HCT116 (cell line): ENCODE results near the gene TRAPPC1. TPM values are rescaled to one million over a fixed set of nuclear protein-coding genes. Genes with fewer than 3 reads are reported as not detected.

Experiments used
- ATAC-seq: fragments of 200-7000 bp; cut with Tn5 transposase; 2 replicates; pipeline ENCODE4 v1.9.1; 2020; ENCODE audit warnings: mild to moderate bottlenecking, moderate library complexity
- BruUV-seq: library from RNA; stranded (reverse); fragments of 400-500 nt; replicated peaks from 2 replicates; lab custom pipeline; 2021; lab: Mats Ljungman, UMichigan
- CTCF ChIA-PET: fragments of 300-600 bp; sonication (Branson Sonifier 250); formaldehyde crosslinking; loops from one replicate; lab custom pipeline; 2021; ENCODE audit warnings: antibody characterized with exemption; lab: Charles Lee
- POLR2A ChIA-PET: fragments of 300-600, 350-600 bp; sonication (Branson Sonifier 250); formaldehyde crosslinking; loops from one replicate; lab custom pipeline; 2021; ENCODE audit warnings: antibody characterized with exemption; lab: Charles Lee
- RAD21 ChIA-PET, 2 experiments: fragments of 300-600 bp; sonication (Branson Sonifier 250); formaldehyde crosslinking; loops; one replicate each; lab custom pipeline; 2023; ENCODE audit warnings: low total read pairs in 2 of 2; ENCODE audit not compliant: uncharacterized antibody in 2 of 2, unreplicated experiment in 2 of 2, low non-redundant PET in 1 of 2; lab: Charles Lee
- DNase-seq: peaks from one replicate; pipeline ENCODE4 v3.0.0-alpha.2; 2010; ENCODE audit warnings: low read depth, low spot score
- H2AFZ ChIP-seq: fragments of 200-600 bp; shearing (Covaris generic), sonication (generic); 2 replicates; pipeline ENCODE4 v1.6.1; 2017; ENCODE audit warnings: low read depth, mixed run types, mixed read lengths, antibody characterized with exemption, low read length; ENCODE audit not compliant: poor library complexity, severe bottlenecking
- H3K27ac ChIP-seq: 2 replicates; pipeline ENCODE4 v1.5.1; 2012; ENCODE audit warnings: low read depth, low read length
- H3K27me3 ChIP-seq: fragments of 200-600 bp; sonication (generic); 2 replicates; pipeline ENCODE4 v1.6.1; 2016; ENCODE audit warnings: mixed run types, low read length, mixed read lengths; ENCODE audit not compliant: insufficient read depth
- H3K36me3 ChIP-seq, 2 experiments: fragments of 200-500 bp in 1 of 2; fragments of 200-600 bp in 1 of 2; sonication (Bioruptor generic) in 1 of 2; sonication (generic) in 1 of 2; 2 replicates each; pipeline versions ENCODE4 v1.5.1 to v1.6.1; 2014 to 2016; ENCODE audit warnings: low read length in 2 of 2, inconsistent platforms in 1 of 2, mixed read lengths in 1 of 2, mixed run types in 1 of 2; ENCODE audit not compliant: insufficient read depth in 2 of 2, control insufficient read depth in 1 of 2
- H3K4me1 ChIP-seq, 2 experiments: fragments of 200-600 bp in 1 of 2; sonication (generic) in 1 of 2; 2 replicates each; pipeline versions ENCODE4 v1.5.1 to v1.6.1; 2012 to 2017; ENCODE audit warnings: low read length in 2 of 2, inconsistent platforms in 1 of 2, mild to moderate bottlenecking in 1 of 2, mixed read lengths in 1 of 2, mixed run types in 1 of 2, moderate library complexity in 1 of 2; ENCODE audit not compliant: insufficient read depth in 2 of 2, control insufficient read depth in 1 of 2
- H3K4me2 ChIP-seq: fragments of 200-600 bp; sonication (generic); 2 replicates; pipeline ENCODE4 v1.6.1; 2017; ENCODE audit warnings: mixed run types, low read length, mixed read lengths
- H3K4me3 ChIP-seq, 2 experiments: fragments of 200-600 bp in 1 of 2; sonication (generic) in 1 of 2; replicated peaks in 1 of 2; 2 replicates each; pipeline ENCODE4 v1.5.1; 2011 to 2016; ENCODE audit warnings: low read length in 2 of 2, control low read depth in 1 of 2, low read depth in 1 of 2, mild to moderate bottlenecking in 1 of 2, mixed read lengths in 1 of 2, mixed run types in 1 of 2
- H3K79me2 ChIP-seq: fragments of 200-600 bp; sonication (generic); 2 replicates; pipeline ENCODE4 v1.6.1; 2017; ENCODE audit warnings: mild to moderate bottlenecking, mixed run types, low read length, moderate library complexity, mixed read lengths; ENCODE audit not compliant: insufficient read depth
- H3K9ac ChIP-seq: fragments of 200-600 bp; sonication (generic); 2 replicates; pipeline ENCODE4 v1.6.1; 2016; ENCODE audit warnings: low read length, mixed read lengths
- H3K9me2 ChIP-seq: fragments of 200-600 bp; sonication (generic), shearing (Covaris generic); 2 replicates; pipeline ENCODE4 v1.6.1; 2017; ENCODE audit warnings: mixed run types, mild to moderate bottlenecking, moderate library complexity; ENCODE audit not compliant: insufficient read depth
- H3K9me3 ChIP-seq, 2 experiments: fragments of 200-500 bp in 1 of 2; fragments of 200-600 bp in 1 of 2; sonication (Bioruptor generic) in 1 of 2; sonication (generic) in 1 of 2; 2 replicates each; pipeline ENCODE4 v1.6.1; 2014 to 2017; ENCODE audit warnings: low read length in 2 of 2, mixed read lengths in 2 of 2, inconsistent platforms in 1 of 2, low read depth in 1 of 2, mild to moderate bottlenecking in 1 of 2, mixed run types in 1 of 2, moderate library complexity in 1 of 2; ENCODE audit not compliant: control insufficient read depth in 1 of 2, insufficient read depth in 1 of 2
- H4K20me1 ChIP-seq: fragments of 200-600 bp; sonication (generic), shearing (Covaris generic); 2 replicates; pipeline ENCODE4 v1.6.1; 2017; ENCODE audit warnings: mixed run types, mild to moderate bottlenecking, moderate library complexity; ENCODE audit not compliant: insufficient read depth
- CBX3 ChIP-seq: IDR thresholded peaks from 2 replicates; pipeline ENCODE4 v1.6.1; 2012; ENCODE audit warnings: low read depth
- CEBPB ChIP-seq: IDR thresholded peaks from 2 replicates; pipeline ENCODE4 v1.6.1; 2012; ENCODE audit warnings: low read depth
- CTCF ChIP-seq, 3 experiments: fragments of 200-600 bp in 1 of 3; sonication (generic) in 1 of 3; IDR thresholded peaks in 2 of 3; conservative IDR thresholded peaks in 1 of 3; 2 replicates each; pipeline ENCODE4 v1.5.1; 2012 to 2017; ENCODE audit warnings: low read depth in 2 of 3, low read length in 2 of 3, antibody characterized with exemption in 1 of 3, borderline replicate concordance in 1 of 3, control low read depth in 1 of 3, mild to moderate bottlenecking in 1 of 3, mixed read lengths in 1 of 3, mixed run types in 1 of 3, moderate library complexity in 1 of 3; ENCODE audit not compliant: insufficient read depth in 1 of 3
- EGR1 ChIP-seq: IDR thresholded peaks from 2 replicates; pipeline ENCODE4 v1.6.1; 2012; ENCODE audit warnings: low read depth
- EZH2phosphoT487 ChIP-seq: fragments of 200-600 bp; IDR thresholded peaks from 2 replicates; pipeline ENCODE4 v1.6.1; 2018; ENCODE audit warnings: antibody characterized with exemption, borderline replicate concordance
- JUND ChIP-seq: IDR thresholded peaks from 2 replicates; pipeline ENCODE4 v1.6.1; 2012
- MAX ChIP-seq: IDR thresholded peaks from 2 replicates; pipeline ENCODE4 v1.6.1; 2012
- POLR2A ChIP-seq: IDR thresholded peaks from 2 replicates; pipeline ENCODE4 v1.7.0; 2011; ENCODE audit warnings: borderline replicate concordance; ENCODE audit not compliant: insufficient read depth, insufficient read length; ENCODE audit errors: extremely low read depth
- POLR2AphosphoS5 ChIP-seq: IDR thresholded peaks from 2 replicates; pipeline ENCODE4 v1.6.1; 2011; ENCODE audit warnings: mild to moderate bottlenecking, low read depth, low read length, moderate library complexity
- RAD21 ChIP-seq: IDR thresholded peaks from 2 replicates; pipeline ENCODE4 v1.6.1; 2012; ENCODE audit warnings: low read depth, mild to moderate bottlenecking
- SIN3A ChIP-seq: IDR thresholded peaks from 2 replicates; pipeline ENCODE4 v1.6.1; 2012; ENCODE audit warnings: low read depth
- SP1 ChIP-seq: IDR thresholded peaks from 2 replicates; pipeline ENCODE4 v1.6.1; 2012; ENCODE audit warnings: low read depth
- SRF ChIP-seq: IDR thresholded peaks from 2 replicates; pipeline ENCODE4 v1.6.1; 2012; ENCODE audit warnings: low read depth
- YY1 ChIP-seq: IDR thresholded peaks from 2 replicates; pipeline ENCODE4 v1.6.1; 2011; ENCODE audit warnings: low read length, low read depth, moderate library complexity, mild to moderate bottlenecking; ENCODE audit not compliant: insufficient replicate concordance; ENCODE audit errors: extremely low read depth
- ZBTB33 ChIP-seq: IDR thresholded peaks from 2 replicates; pipeline ENCODE4 v1.6.1; 2011; ENCODE audit warnings: mild to moderate bottlenecking, low read length, moderate library complexity; ENCODE audit not compliant: insufficient replicate concordance; ENCODE audit errors: extremely low read depth
- ZFX ChIP-seq: fragments of 450-650 bp; IDR thresholded peaks from 2 replicates; pipeline ENCODE4 v1.6.1; 2017
- ZNF274 ChIP-seq: fragments of 200-500 bp; sonication (Bioruptor generic); IDR thresholded peaks from 2 replicates; pipeline ENCODE4 v1.6.1; 2014; ENCODE audit warnings: mild to moderate bottlenecking, low read depth, low read length, inconsistent platforms
- intact Hi-C: fragments of 100-400 bp; cut with micrococcal nuclease; formaldehyde crosslinking; loops from 2 replicates; pipeline ENCODE4 v1.10.0; 2022
- total RNA-seq: library from RNA; stranded (reverse); gene quantifications from one replicate; pipeline ENCODE4 v1.2.1, GENCODE V29; 2021; ENCODE audit not compliant: unreplicated experiment
- TF ChIP-seq, protein P1 (sequence below): IDR thresholded peaks from 2 replicates; pipeline ENCODE4 v1.6.1; 2012

Gene TRAPPC1
- total RNA-seq, 1 experiment from 2014 or later = 123 TPM

- Histone ChIP-seq H3K9me2 (no peaks in the 10 kb centered on the region), H3K79me2 (no peaks in the 10 kb centered on the region), H3K4me2 (no peak overlapping the region), H3K27ac (no peak overlapping the region), H3K36me3 (no peaks in the 10 kb centered on the region), H4K20me1 (no peaks in the 10 kb centered on the region), H2AFZ (no peak overlapping the region), H3K4me3 (no peak overlapping the region), H3K4me1 (no peaks in the 10 kb centered on the region), H3K9ac (no peak overlapping the region), H3K27me3 (no peaks in the 10 kb centered on the region), H3K9me3 (no peaks in the 10 kb centered on the region)
- intact Hi-C loops = no loop called here
- ChIA-PET RAD21 (no interaction called here), CTCF (no interaction called here), POLR2A (no interaction called here)
- no TSS peak for BruUV-seq
- TF ChIP-seq ZFX (no peak), RAD21 (no peak), POLR2A (no peak), CEBPB (no peak), SIN3A (no peak), JUND (no peak), SP1 (no peak)
- ATAC-seq = no peak
- no peak for DNase-seq
These were observed 29.7 kb upstream of the TRAPPC1 start for GRCh38 chr17:7961421-7961820.

- Histone ChIP-seq H3K27ac (no peak overlapping the region), H3K4me2 (no peak overlapping the region), H3K27me3 (no peaks in the 10 kb centered on the region), H3K4me3 (no peak overlapping the region), H3K36me3 (no peaks in the 10 kb centered on the region)
- POLR2A ChIA-PET = no interaction called here
- no peak for TF ChIP-seq EZH2phosphoT487
- no peak for TF ChIP-seq MAX
- TF ChIP-seq POLR2AphosphoS5 = no peak
- no peak for TF ChIP-seq SRF
- TF ChIP-seq ZNF274 = no peak
- TF ChIP-seq CTCF (IDR thresholded peaks at IDR 0.05 in 2 of 3, conservative IDR thresholded peaks at IDR 0.05 in 1 of 3; ENCODE audit: borderline replicate concordance in 1 of 3, insufficient read depth in 1 of 3, low read depth in 2 of 3, low read length in 2 of 3) = no peak
- TF ChIP-seq CBX3 = no peak
- no peak for TF ChIP-seq EGR1
- no peak for TF ChIP-seq RAD21
- TF ChIP-seq YY1 = no peak
- no peak for TF ChIP-seq ZBTB33
- no peak for TF ChIP-seq ZFX
- TF ChIP-seq, protein P1, sequence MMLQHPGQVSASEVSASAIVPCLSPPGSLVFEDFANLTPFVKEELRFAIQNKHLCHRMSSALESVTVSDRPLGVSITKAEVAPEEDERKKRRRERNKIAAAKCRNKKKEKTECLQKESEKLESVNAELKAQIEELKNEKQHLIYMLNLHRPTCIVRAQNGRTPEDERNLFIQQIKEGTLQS = no peak
- TF ChIP-seq, all 23 proteins: peak for 0
- H4K20me1 ChIP-seq = no peaks in the 10 kb centered on the region
- H3K9ac ChIP-seq = no peak overlapping the region
- ChIA-PET CTCF (no interaction called here), RAD21 (no interaction called here)
- no peaks in the 10 kb centered on the region for H3K9me3 ChIP-seq
- intact Hi-C loops = no loop called here
- BruUV-seq = no TSS peak
- ATAC-seq (no peak), DNase-seq (no peak)
- no peaks in the 10 kb centered on the region for H3K79me2 ChIP-seq
- no peaks in the 10 kb centered on the region for H3K4me1 ChIP-seq
- no peaks in the 10 kb centered on the region for H3K9me2 ChIP-seq
- H2AFZ ChIP-seq = no peak overlapping the region
These were observed 27.9 kb upstream of the TRAPPC1 start for GRCh38 chr17:7959503-7960253.
